HEK293 (cell line): ENCODE results near the gene TSPAN10.

ENCODE experiments used
- CTCF ChIA-PET: fragments of 350-600 bp; formaldehyde crosslinking; extraction: SDS; loops from one replicate; lab custom pipeline; 2021; ENCODE audit warnings: antibody characterized with exemption; lab: Yijun Ruan, JAX
- POLR2A ChIA-PET: fragments of 300-600 bp; formaldehyde crosslinking; extraction: SDS; loops from one replicate; lab custom pipeline; 2020; ENCODE audit warnings: antibody characterized with exemption, inconsistent platforms; lab: Yijun Ruan, JAX
- H3K27ac ChIP-seq: fragments of 200-500 bp; sonication (Bioruptor generic); 2 replicates; pipeline ENCODE4 v1.5.1; 2014; ENCODE audit warnings: low read depth, low read length, control low read depth, inconsistent platforms; ENCODE audit errors: extremely low read depth
- H3K36me3 ChIP-seq, 2 experiments: fragments of 200-500 bp in 1 of 2; sonication (Bioruptor generic) in 1 of 2; 1 replicate in 1 of 2; 2 replicates in 1 of 2; pipeline ENCODE4 v1.5.1; 2014 to 2017; ENCODE audit warnings: inconsistent platforms in 2 of 2, low read length in 2 of 2; ENCODE audit not compliant: control insufficient read depth in 2 of 2, insufficient read depth in 1 of 2
- H3K4me1 ChIP-seq: fragments of 200-500 bp; sonication (Bioruptor generic); 2 replicates; pipeline ENCODE4 v1.5.1; 2014; ENCODE audit warnings: mild to moderate bottlenecking, low read length, inconsistent platforms; ENCODE audit not compliant: control insufficient read depth, insufficient read depth
- H3K4me3 ChIP-seq: 2 replicates; pipeline ENCODE4 v1.5.1; 2011; ENCODE audit warnings: low read depth, mild to moderate bottlenecking, control low read depth, low read length, moderate library complexity
- H3K9me3 ChIP-seq: fragments of 200-500 bp; sonication (Bioruptor generic); 2 replicates; pipeline ENCODE4 v1.5.1; 2014; ENCODE audit warnings: low read depth, low read length, inconsistent platforms; ENCODE audit not compliant: control insufficient read depth, insufficient read depth
- BCL11B ChIP-seq: fragments of 450-650 bp; formaldehyde crosslinking; IDR thresholded peaks from 2 replicates; pipeline ENCODE4 v1.5.1; 2016; ENCODE audit warnings: low read depth, missing biosample characterization, missing genetic modification characterization
- KLF10 ChIP-seq: fragments of 450-650 bp; IDR thresholded peaks from 2 replicates; pipeline ENCODE4 v1.5.1; 2018; ENCODE audit warnings: missing biosample characterization, mild to moderate bottlenecking, missing genetic modification characterization
- PRDM1 ChIP-seq: fragments of 450-650 bp; formaldehyde crosslinking; IDR thresholded peaks from 2 replicates; pipeline ENCODE4; 2016; ENCODE audit warnings: missing biosample characterization, missing genetic modification characterization
- TCF7L2 ChIP-seq: IDR thresholded peaks from 2 replicates; pipeline ENCODE4 v1.6.1; 2011; ENCODE audit warnings: low read depth, mild to moderate bottlenecking, inconsistent platforms, low read length, moderate library complexity, borderline replicate concordance
- TRIM28 ChIP-seq: IDR thresholded peaks from 2 replicates; pipeline ENCODE4 v1.6.1; 2011; ENCODE audit warnings: low read length, control low read depth, borderline replicate concordance
- YY2 ChIP-seq: fragments of 450-650 bp; formaldehyde crosslinking; IDR thresholded peaks from 2 replicates; pipeline ENCODE4 v1.5.1; 2016; ENCODE audit warnings: missing biosample characterization, missing genetic modification characterization
- ZBTB1 ChIP-seq: fragments of 450-650 bp; formaldehyde crosslinking; IDR thresholded peaks from 2 replicates; pipeline ENCODE4 v1.5.1; 2016; ENCODE audit warnings: missing biosample characterization, missing genetic modification characterization
- ZBTB17 ChIP-seq: fragments of 450-650 bp; formaldehyde crosslinking; IDR thresholded peaks from 2 replicates; pipeline ENCODE4 v1.5.1; 2016; ENCODE audit warnings: missing biosample characterization, missing genetic modification characterization
- ZFP69B ChIP-seq: fragments of 450-650 bp; formaldehyde crosslinking; IDR thresholded peaks from 2 replicates; pipeline ENCODE4 v1.5.1; 2016; ENCODE audit warnings: missing biosample characterization, missing genetic modification characterization
- ZIC2 ChIP-seq: fragments of 450-650 bp; formaldehyde crosslinking; IDR thresholded peaks from 2 replicates; pipeline ENCODE4 v1.5.1; 2016; ENCODE audit warnings: missing biosample characterization, missing genetic modification characterization
- ZNF10 ChIP-seq: fragments of 450-650 bp; formaldehyde crosslinking; IDR thresholded peaks from 2 replicates; pipeline ENCODE4 v1.5.1; 2017; ENCODE audit warnings: missing biosample characterization, missing genetic modification characterization
- ZNF302 ChIP-seq: fragments of 450-650 bp; formaldehyde crosslinking; IDR thresholded peaks from 2 replicates; pipeline ENCODE4 v1.5.1; 2016; ENCODE audit warnings: missing biosample characterization, missing genetic modification characterization, low read depth
- ZNF404 ChIP-seq: fragments of 450-650 bp; formaldehyde crosslinking; IDR thresholded peaks from 2 replicates; pipeline ENCODE4 v1.5.1; 2017; ENCODE audit warnings: missing biosample characterization, missing genetic modification characterization
- ZNF416 ChIP-seq: fragments of 450-650 bp; formaldehyde crosslinking; IDR thresholded peaks from 2 replicates; pipeline ENCODE4 v1.5.1; 2016; ENCODE audit warnings: missing biosample characterization, missing genetic modification characterization
- ZNF488 ChIP-seq: fragments of 450-650 bp; formaldehyde crosslinking; IDR thresholded peaks from 2 replicates; pipeline ENCODE4 v1.5.1; 2016; ENCODE audit warnings: missing biosample characterization, missing genetic modification characterization
- ZNF510 ChIP-seq: fragments of 450-650 bp; formaldehyde crosslinking; IDR thresholded peaks from 2 replicates; pipeline ENCODE4 v1.5.1; 2018; ENCODE audit warnings: mild to moderate bottlenecking, missing genetic modification characterization, missing biosample characterization; ENCODE audit not compliant: insufficient replicate concordance
- ZNF514 ChIP-seq: fragments of 450-650 bp; formaldehyde crosslinking; IDR thresholded peaks from 2 replicates; pipeline ENCODE4 v1.5.1; 2016; ENCODE audit warnings: missing biosample characterization, missing genetic modification characterization
- ZNF529 ChIP-seq: fragments of 450-650 bp; formaldehyde crosslinking; IDR thresholded peaks from 2 replicates; pipeline ENCODE4 v1.5.1; 2017; ENCODE audit warnings: missing genetic modification characterization, missing biosample characterization; ENCODE audit not compliant: insufficient replicate concordance
- ZNF558 ChIP-seq: fragments of 450-650 bp; formaldehyde crosslinking; IDR thresholded peaks from 2 replicates; pipeline ENCODE4 v1.5.1; 2016; ENCODE audit warnings: missing biosample characterization, missing genetic modification characterization
- ZNF571 ChIP-seq: fragments of 450-650 bp; formaldehyde crosslinking; IDR thresholded peaks from 2 replicates; pipeline ENCODE4 v1.5.0; 2017; ENCODE audit warnings: missing biosample characterization, missing genetic modification characterization
- ZNF654 ChIP-seq: fragments of 450-650 bp; formaldehyde crosslinking; IDR thresholded peaks from 2 replicates; pipeline ENCODE4 v1.5.1; 2016; ENCODE audit warnings: low read depth, missing biosample characterization, missing genetic modification characterization
- ZNF768 ChIP-seq: fragments of 450-650 bp; formaldehyde crosslinking; IDR thresholded peaks from 2 replicates; pipeline ENCODE4 v1.5.1; 2018; ENCODE audit warnings: missing biosample characterization, mild to moderate bottlenecking, missing genetic modification characterization
- ZNF777 ChIP-seq: fragments of 450-650 bp; formaldehyde crosslinking; IDR thresholded peaks from 2 replicates; pipeline ENCODE4 v1.5.1; 2017; ENCODE audit warnings: missing biosample characterization, missing genetic modification characterization, borderline replicate concordance
- ZSCAN30 ChIP-seq: fragments of 450-650 bp; IDR thresholded peaks from 2 replicates; pipeline ENCODE4 v1.5.1; 2018; ENCODE audit warnings: missing biosample characterization, mild to moderate bottlenecking, missing genetic modification characterization, moderate library complexity
- TF ChIP-seq, protein P1 (sequence below): fragments of 450-650 bp; formaldehyde crosslinking; IDR thresholded peaks from 2 replicates; pipeline ENCODE4 v1.5.1; 2016; ENCODE audit warnings: missing biosample characterization, missing genetic modification characterization
- TF ChIP-seq, protein P2 (sequence below): fragments of 450-650 bp; formaldehyde crosslinking; IDR thresholded peaks from 2 replicates; pipeline ENCODE4; 2016; ENCODE audit warnings: missing biosample characterization, missing genetic modification characterization
- TF ChIP-seq, protein P3 (sequence below): fragments of 450-650 bp; formaldehyde crosslinking; IDR thresholded peaks from 2 replicates; pipeline ENCODE4 v1.5.1; 2016; ENCODE audit warnings: missing biosample characterization, missing genetic modification characterization, low read depth

The TSPAN10 gene

DNA sequence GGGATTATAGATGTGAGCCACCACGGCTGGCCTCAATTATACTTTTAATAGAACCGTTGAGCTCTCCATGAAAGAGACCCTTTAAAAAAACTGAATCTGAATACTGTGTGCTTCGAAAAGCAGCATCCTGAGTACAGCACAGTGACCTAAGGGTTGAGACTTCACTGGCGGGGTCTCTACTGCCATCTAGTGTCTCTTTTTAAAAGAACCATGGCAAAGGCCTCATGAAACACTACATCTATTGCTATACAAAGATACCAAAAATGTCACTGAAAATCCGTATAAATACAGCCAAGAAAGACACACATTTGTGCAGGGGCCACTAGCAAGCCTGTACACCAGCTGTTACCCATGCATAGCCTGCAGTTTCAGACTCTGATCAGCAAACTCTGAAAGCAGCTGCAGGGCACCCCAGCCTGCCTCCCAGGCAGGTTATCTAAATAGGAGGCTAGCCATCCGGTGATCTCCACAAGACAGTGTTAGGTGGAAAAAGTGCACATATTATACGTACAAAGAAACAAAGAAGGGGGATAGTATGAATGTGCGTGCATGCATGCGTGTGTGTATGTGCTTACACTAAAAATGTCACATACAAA, 35.4 kb upstream of the TSPAN10 start:
- peaks cover 67 to 89% of the 10 kb centered on the region in 2 experiments for H3K36me3 ChIP-seq
- POLR2A ChIA-PET = interaction anchor here (1.1 to 2.0 kb wide), 5 partner anchors 49 to 90 kb away, joined by 3 to 10 read pairs (median 4); partner anchors contain the start of genes FAAP100 and FSCN2
- H3K4me3 ChIP-seq = no peak overlapping the region
- H3K4me1 ChIP-seq = no peaks in the 10 kb centered on the region
- CTCF ChIA-PET = interaction anchor here (0.5 to 3.6 kb wide), 51 partner anchors 10 to 943 kb away, joined by 3 to 69 read pairs (median 6); partner anchors contain the start of genes ACTG1 and FAAP100
- H3K9me3 ChIP-seq = no peaks in the 10 kb centered on the region
- H3K27ac ChIP-seq = no peak overlapping the region
- TF ChIP-seq ZNF416 (tag by site-specific recombination) (no peak), ZNF571 (tag by site-specific recombination) (no peak), ZNF529 (no peak), ZIC2 (no peak), ZNF654 (peak; percentile 95), ZBTB17 (tag by site-specific recombination) (peak; percentile 82), ZSCAN30 (tag by site-specific recombination) (0 out of 2 replicates have a peak, but pooled peaks have one; percentile 55), BCL11B (tag by site-specific recombination) (no peak), KLF10 (0 out of 2 replicates have a peak, but pooled peaks have one; percentile 47)
- TF ChIP-seq, protein P1, sequence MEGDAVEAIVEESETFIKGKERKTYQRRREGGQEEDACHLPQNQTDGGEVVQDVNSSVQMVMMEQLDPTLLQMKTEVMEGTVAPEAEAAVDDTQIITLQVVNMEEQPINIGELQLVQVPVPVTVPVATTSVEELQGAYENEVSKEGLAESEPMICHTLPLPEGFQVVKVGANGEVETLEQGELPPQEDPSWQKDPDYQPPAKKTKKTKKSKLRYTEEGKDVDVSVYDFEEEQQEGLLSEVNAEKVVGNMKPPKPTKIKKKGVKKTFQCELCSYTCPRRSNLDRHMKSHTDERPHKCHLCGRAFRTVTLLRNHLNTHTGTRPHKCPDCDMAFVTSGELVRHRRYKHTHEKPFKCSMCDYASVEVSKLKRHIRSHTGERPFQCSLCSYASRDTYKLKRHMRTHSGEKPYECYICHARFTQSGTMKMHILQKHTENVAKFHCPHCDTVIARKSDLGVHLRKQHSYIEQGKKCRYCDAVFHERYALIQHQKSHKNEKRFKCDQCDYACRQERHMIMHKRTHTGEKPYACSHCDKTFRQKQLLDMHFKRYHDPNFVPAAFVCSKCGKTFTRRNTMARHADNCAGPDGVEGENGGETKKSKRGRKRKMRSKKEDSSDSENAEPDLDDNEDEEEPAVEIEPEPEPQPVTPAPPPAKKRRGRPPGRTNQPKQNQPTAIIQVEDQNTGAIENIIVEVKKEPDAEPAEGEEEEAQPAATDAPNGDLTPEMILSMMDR (tag by site-specific recombination) = peak; percentile 43; the same call in 1 of the 2 replicates

DNA sequence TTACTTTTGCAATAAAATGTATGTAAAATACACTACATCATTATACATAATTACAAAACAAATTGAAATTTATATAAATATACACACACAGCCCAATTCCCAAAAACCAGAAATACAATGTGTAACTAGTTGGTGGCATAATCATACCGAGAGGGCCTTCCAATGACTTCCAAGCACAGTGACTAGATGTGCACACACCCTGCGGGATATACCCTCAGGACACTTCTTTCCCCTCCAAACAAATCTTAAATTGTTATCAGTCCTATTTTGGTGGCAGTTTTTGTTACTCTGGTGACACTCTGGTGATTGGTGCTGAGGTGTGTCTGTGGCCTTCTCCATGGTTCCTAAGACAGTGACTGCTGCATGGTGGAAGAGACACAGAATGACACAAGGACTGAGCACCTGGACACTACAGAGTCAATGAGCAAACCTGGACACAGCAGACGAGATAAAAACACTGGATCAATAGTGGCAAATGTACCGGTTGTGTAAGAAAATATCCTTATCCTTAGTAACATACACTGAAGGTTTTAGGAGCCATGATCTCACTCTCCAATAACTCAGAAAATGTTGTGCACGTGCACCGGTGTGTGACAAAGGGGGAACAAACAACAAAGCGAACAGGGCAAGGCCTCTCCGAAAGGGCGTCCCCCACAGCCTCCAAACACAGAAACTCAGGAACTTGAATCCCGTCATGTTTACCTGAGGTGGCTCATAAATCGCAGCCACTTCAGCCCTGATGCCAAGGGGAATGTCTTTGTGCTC, 33.0 kb upstream of the TSPAN10 start:
- no peak overlapping the region for H3K4me3 ChIP-seq
- ChIA-PET CTCF (interaction anchor here (0.6 kb wide), 1 partner anchor 27 kb away, joined by 4 read pairs; no protein-coding TSS in a partner anchor), POLR2A (no interaction called here)
- no peak overlapping the region for H3K27ac ChIP-seq
- no peaks in the 10 kb centered on the region for H3K9me3 ChIP-seq
- H3K4me1 ChIP-seq = no peaks in the 10 kb centered on the region
- TF ChIP-seq ZNF514 (no peak), ZNF777 (tag by site-specific recombination) (no peak), ZNF302 (no peak), ZNF404 (tag by site-specific recombination) (no peak), ZBTB1 (tag by site-specific recombination) (no peak), ZFP69B (no peak), ZNF768 (tag by site-specific recombination) (no peak), TCF7L2 (no peak), ZNF10 (tag by site-specific recombination) (no peak), TRIM28 (no peak), ZNF558 (no peak), ZNF488 (tag by site-specific recombination) (no peak), PRDM1 (tag by site-specific recombination) (no peak), ZNF510 (no peak), YY2 (tag by site-specific recombination) (no peak)
- TF ChIP-seq, protein P2, sequence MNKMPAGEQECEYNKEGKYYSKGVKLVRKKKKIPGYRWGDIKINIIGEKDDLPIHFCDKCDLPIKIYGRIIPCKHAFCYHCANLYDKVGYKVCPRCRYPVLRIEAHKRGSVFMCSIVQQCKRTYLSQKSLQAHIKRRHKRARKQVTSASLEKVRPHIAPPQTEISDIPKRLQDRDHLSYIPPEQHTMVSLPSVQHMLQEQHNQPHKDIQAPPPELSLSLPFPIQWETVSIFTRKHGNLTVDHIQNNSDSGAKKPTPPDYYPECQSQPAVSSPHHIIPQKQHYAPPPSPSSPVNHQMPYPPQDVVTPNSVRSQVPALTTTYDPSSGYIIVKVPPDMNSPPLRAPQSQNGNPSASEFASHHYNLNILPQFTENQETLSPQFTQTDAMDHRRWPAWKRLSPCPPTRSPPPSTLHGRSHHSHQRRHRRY (tag by site-specific recombination) = no peak
- TF ChIP-seq, protein P3, sequence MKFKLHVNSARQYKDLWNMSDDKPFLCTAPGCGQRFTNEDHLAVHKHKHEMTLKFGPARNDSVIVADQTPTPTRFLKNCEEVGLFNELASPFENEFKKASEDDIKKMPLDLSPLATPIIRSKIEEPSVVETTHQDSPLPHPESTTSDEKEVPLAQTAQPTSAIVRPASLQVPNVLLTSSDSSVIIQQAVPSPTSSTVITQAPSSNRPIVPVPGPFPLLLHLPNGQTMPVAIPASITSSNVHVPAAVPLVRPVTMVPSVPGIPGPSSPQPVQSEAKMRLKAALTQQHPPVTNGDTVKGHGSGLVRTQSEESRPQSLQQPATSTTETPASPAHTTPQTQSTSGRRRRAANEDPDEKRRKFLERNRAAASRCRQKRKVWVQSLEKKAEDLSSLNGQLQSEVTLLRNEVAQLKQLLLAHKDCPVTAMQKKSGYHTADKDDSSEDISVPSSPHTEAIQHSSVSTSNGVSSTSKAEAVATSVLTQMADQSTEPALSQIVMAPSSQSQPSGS = no peak
- H3K36me3 ChIP-seq = peaks cover 64 to 91% of the 10 kb centered on the region in 2 experiments
